Thyroid gland (tissue), 4 donors: Measurements from ENCODE around the gene OSBP. TPM values are rescaled to one million over a fixed set of nuclear protein-coding genes. Genes with fewer than 3 reads are reported as not detected.

Experiments
- DNase-seq, 2 donors: peaks; one replicate each; pipeline ENCODE4 v3.0.0-alpha.2; 2019
- H3K27ac ChIP-seq, 3 donors: fragments of 200-600 bp; sonication (generic); 1 replicate in 2 of 3; 2 replicates in 1 of 3; pipeline ENCODE4 v1.5.1; 2016 to 2019; ENCODE audit warnings: mild to moderate bottlenecking in 1 of 3, moderate library complexity in 1 of 3
- H3K27me3 ChIP-seq: fragments of 200-600 bp; sonication (generic); one replicate; pipeline ENCODE4 v1.5.1; 2019
- H3K36me3 ChIP-seq, 2 donors: fragments of 200-600 bp; sonication (generic); one replicate each; pipeline ENCODE4 v1.5.1; 2016 to 2019
- H3K4me1 ChIP-seq, 2 donors: fragments of 200-600 bp; sonication (generic); one replicate each; pipeline ENCODE4 v1.5.1; 2017 to 2019
- H3K4me3 ChIP-seq, 3 donors: fragments of 200-600 bp; sonication (generic); replicated peaks in 1 of 3; 1 replicate in 2 of 3; 2 replicates in 1 of 3; pipeline ENCODE4 v1.5.1; 2016; ENCODE audit warnings: mild to moderate bottlenecking in 1 of 3
- H3K9me3 ChIP-seq: fragments of 200-600 bp; sonication (generic); one replicate; pipeline ENCODE4 v1.5.1; 2017
- CTCF ChIP-seq, 6 experiments: fragments of 200-600 bp in 3 of 6; fragments of 450-650 bp in 3 of 6; sonication (generic) in 3 of 6; IDR thresholded peaks; one replicate each; pipeline ENCODE4 v1.5.1; 2016 to 2019; ENCODE audit warnings: antibody characterized with exemption in 6 of 6, mild to moderate bottlenecking in 2 of 6, inconsistent platforms in 1 of 6, moderate library complexity in 1 of 6
- POLR2A ChIP-seq, 2 donors: fragments of 450-650 bp; IDR thresholded peaks; one replicate each; pipeline ENCODE4 v1.6.1; 2017; ENCODE audit warnings: antibody characterized with exemption in 2 of 2, mild to moderate bottlenecking in 2 of 2, moderate library complexity in 1 of 2
- WGBS, 2 donors: methylation state at CpG; one replicate each; pipeline ENCODE4 v1.1.5; 2017; 5-methylcytosine and 5-hydroxymethylcytosine counted together
- intact Hi-C: fragments of 100-400 bp; cut with DNase I; formaldehyde crosslinking; loops from one replicate; pipeline ENCODE4 v1.15.1; 2023
- total RNA-seq, 4 donors: library from RNA; depleted of rRNA; stranded (reverse); fragments of >200 nt; gene quantifications; one replicate each; pipeline ENCODE4 v1.2.3, GENCODE V29; 2016

Gene OSBP
- total RNA-seq, 4 donors from 2014 or later: 47.3 to 59.6 (median 49.5) TPM

- Histone ChIP-seq H3K27ac (peak overlapping the region; percentile 34 to 87 (median 42)), H3K4me1 (peaks cover 0 to 10% of the 10 kb centered on the region in 2 donors), H3K9me3 (no peaks in the 10 kb centered on the region), H3K4me3 (no peak overlapping the region), H3K36me3 (no peaks in the 10 kb centered on the region), H3K27me3 (no peaks in the 10 kb centered on the region)
- TF ChIP-seq CTCF (IDR thresholded peaks at IDR 0.05): no peak
- no peak for TF ChIP-seq POLR2A (IDR thresholded peaks at IDR 0.05)
- intact Hi-C loops: loop anchor here (10.0 kb wide), 2 partner anchors 62 to 112 kb away; partner anchors contain the start of genes OSBP and PATL1
- WGBS, 2 donors: 34 to 43% methylated on average over 2 of the region's 2 CpGs
- DNase-seq: no peak
Observed at GRCh38 chr11:59552844-59553243, 62.7 kb downstream of the OSBP start.

GRCh38 chr11:59551659-59552521, 63.7 kb downstream of the OSBP start:
- H3K4me3 ChIP-seq: peak overlapping the region in 2 of 3 donors; percentile 34 to 69
- H3K9me3 ChIP-seq: no peaks in the 10 kb centered on the region
- H3K27me3 ChIP-seq: no peaks in the 10 kb centered on the region
- DNase-seq: peak in 1 of 2 donors; percentile 56
- intact Hi-C loops: loop anchor here (10.0 kb wide), 2 partner anchors 63 to 113 kb away; partner anchors contain the start of genes OSBP and PATL1
- 10 to 14% methylated on average over 30 of the region's 30 CpGs for WGBS, 2 donors
- peaks cover 0 to 10% of the 10 kb centered on the region in 2 donors for H3K4me1 ChIP-seq
- peak overlapping the region; percentile 87 to 90 (median 89) for H3K27ac ChIP-seq
- TF ChIP-seq CTCF (IDR thresholded peaks at IDR 0.05): no peak
- no peaks in the 10 kb centered on the region for H3K36me3 ChIP-seq

GRCh38 chr11:59550842-59551658, 64.5 kb downstream of the OSBP start:
- Histone ChIP-seq H3K36me3 (no peaks in the 10 kb centered on the region), H3K27ac (peak overlapping the region; percentile 87 to 90 (median 89)), H3K4me3 (peak overlapping the region in 2 of 3 donors; percentile 34 to 69), H3K4me1 (peaks cover 0 to 10% of the 10 kb centered on the region in 2 donors), H3K9me3 (no peaks in the 10 kb centered on the region), H3K27me3 (no peaks in the 10 kb centered on the region)
- DNase-seq: peak; percentile 75 to 76
- no peak for TF ChIP-seq CTCF (IDR thresholded peaks at IDR 0.05)
- TF ChIP-seq POLR2A (IDR thresholded peaks at IDR 0.05): no peak
- WGBS, 2 donors: 1% methylated on average over 34 of the region's 34 CpGs
- intact Hi-C loops: loop anchor here (10.0 kb wide), 2 partner anchors 64 to 114 kb away; partner anchors contain the start of genes OSBP and PATL1

- TF ChIP-seq CTCF (IDR thresholded peaks at IDR 0.05): peak; percentile 9 to 60 (median 56)
- no peak for TF ChIP-seq POLR2A (IDR thresholded peaks at IDR 0.05)
- 0 to 10% methylated on average over 24 to 31 of the region's 31 CpGs for WGBS, 2 donors
- Histone ChIP-seq H3K27ac (peak overlapping the region; percentile 87 to 90 (median 89)), H3K9me3 (no peaks in the 10 kb centered on the region), H3K4me1 (peaks cover 0 to 5% of the 10 kb centered on the region in 2 donors), H3K36me3 (no peaks in the 10 kb centered on the region), H3K4me3 (peak overlapping the region in 2 of 3 donors; percentile 34 to 69), H3K27me3 (no peaks in the 10 kb centered on the region)
- intact Hi-C loops: loop anchor here (10.0 kb wide), 2 partner anchors 64 to 114 kb away; partner anchors contain the start of genes OSBP and PATL1
- peak; percentile 82 to 83 for DNase-seq
Observed at GRCh38 chr11:59550368-59550841, 65.2 kb downstream of the OSBP start.
